Activated naive CD4-positive, alpha-beta T cell treated with anti-CD3 and anti-CD28 coated beads, Interleukin-2, amount 10 ng/mL, durations not matched to agents 5 hours and 36 hours (primary cell): Measurements from ENCODE around the gene MMAB. TPM values are rescaled to one million over a fixed set of nuclear protein-coding genes. Genes with fewer than 3 reads are reported as not detected.

Experiments used
- total RNA-seq, 2 experiments: library from RNA; stranded (reverse); gene quantifications; one replicate each; pipeline ENCODE4 v1.2.3, GENCODE V29; 2021

The MMAB gene
- total RNA-seq: 10 to 100 TPM; 41.1 to 45.8 TPM

GRCh38 chr12:109573029-109573913 lies at the start of gene MMAB, which contains the start of gene MVK:
MMAB (minus strand) TSS chr12:109573504; CDS start chr12:109573480, 24 bp downstream.
MVK (plus strand) TSS chr12:109573794; CDS start chr12:109574823, 1,029 bp downstream.

Other genes starting within 250 kb of the MMAB start
- not detected for gene MYO1H, start 225.6 kb downstream of the MMAB start, total RNA-seq
- 10 to 100 TPM; 37.7 to 39.9 TPM for gene KCTD10, start 96.2 kb downstream of the MMAB start, total RNA-seq
- 10 to 100 TPM; 32.5 to 37.4 TPM for gene UBE3B, start 95.9 kb downstream of the MMAB start, total RNA-seq
- 10 to 100 TPM; 27.1 to 29.0 TPM for gene MVK, start 290 bp upstream of the MMAB start, total RNA-seq
- gene FAM222A, start 140.3 kb upstream of the MMAB start, total RNA-seq: under 1 TPM; 0.58 to 0.60 TPM